HEK293 (cell line): ENCODE results near the gene KIF14.

ENCODE experiments used
- BCL11B ChIP-seq: fragments of 450-650 bp; formaldehyde crosslinking; IDR thresholded peaks from 2 replicates; pipeline ENCODE4 v1.5.1; 2016; ENCODE audit warnings: low read depth, missing biosample characterization, missing genetic modification characterization
- EGR2 ChIP-seq: fragments of 450-650 bp; formaldehyde crosslinking; IDR thresholded peaks from 2 replicates; pipeline ENCODE4 v1.5.1; 2016; ENCODE audit warnings: low read depth, missing biosample characterization, missing genetic modification characterization
- FEZF1 ChIP-seq: fragments of 450-650 bp; formaldehyde crosslinking; IDR thresholded peaks from 2 replicates; pipeline ENCODE4 v1.5.1; 2016; ENCODE audit warnings: missing biosample characterization, missing genetic modification characterization
- GLI2 ChIP-seq: fragments of 450-650 bp; formaldehyde crosslinking; IDR thresholded peaks from 2 replicates; pipeline ENCODE4; 2017; ENCODE audit warnings: missing biosample characterization, missing genetic modification characterization, low read depth, borderline replicate concordance
- GLI4 ChIP-seq: fragments of 450-650 bp; formaldehyde crosslinking; IDR thresholded peaks from 2 replicates; pipeline ENCODE4 v1.5.1; 2016; ENCODE audit warnings: missing biosample characterization, missing genetic modification characterization
- IKZF3 ChIP-seq: fragments of 450-650 bp; IDR thresholded peaks from 2 replicates; pipeline ENCODE4 v1.5.0; 2018; ENCODE audit warnings: missing biosample characterization, mild to moderate bottlenecking, missing genetic modification characterization, moderate library complexity
- INSM2 ChIP-seq: fragments of 450-650 bp; formaldehyde crosslinking; IDR thresholded peaks from 2 replicates; pipeline ENCODE4 v1.5.1; 2016; ENCODE audit warnings: missing biosample characterization, missing genetic modification characterization
- MYNN ChIP-seq: fragments of 450-650 bp; formaldehyde crosslinking; IDR thresholded peaks from 2 replicates; pipeline ENCODE4 v1.5.1; 2016; ENCODE audit warnings: missing biosample characterization, missing genetic modification characterization, borderline replicate concordance
- PBX3 ChIP-seq: sonication (generic); formaldehyde crosslinking; IDR thresholded peaks from 2 replicates; pipeline ENCODE4 v1.8.1; 2022; ENCODE audit warnings: mild to moderate bottlenecking, moderate library complexity, missing genetic modification reagents
- SP2 ChIP-seq: fragments of 450-650 bp; formaldehyde crosslinking; IDR thresholded peaks from 2 replicates; pipeline ENCODE4 v1.5.1; 2016; ENCODE audit warnings: missing biosample characterization, missing genetic modification characterization
- ZBTB1 ChIP-seq: fragments of 450-650 bp; formaldehyde crosslinking; IDR thresholded peaks from 2 replicates; pipeline ENCODE4 v1.5.1; 2016; ENCODE audit warnings: missing biosample characterization, missing genetic modification characterization
- ZBTB17 ChIP-seq: fragments of 450-650 bp; formaldehyde crosslinking; IDR thresholded peaks from 2 replicates; pipeline ENCODE4 v1.5.1; 2016; ENCODE audit warnings: missing biosample characterization, missing genetic modification characterization
- ZBTB8A ChIP-seq: fragments of 450-650 bp; formaldehyde crosslinking; IDR thresholded peaks from 2 replicates; pipeline ENCODE4 v1.5.1; 2016; ENCODE audit warnings: missing biosample characterization, missing genetic modification characterization
- ZEB2 ChIP-seq: fragments of 450-650 bp; formaldehyde crosslinking; IDR thresholded peaks from 2 replicates; pipeline ENCODE4 v1.5.1; 2016; ENCODE audit warnings: missing biosample characterization, missing genetic modification characterization
- ZNF10 ChIP-seq: fragments of 450-650 bp; formaldehyde crosslinking; IDR thresholded peaks from 2 replicates; pipeline ENCODE4 v1.5.1; 2017; ENCODE audit warnings: missing biosample characterization, missing genetic modification characterization
- ZNF146 ChIP-seq: fragments of 450-650 bp; formaldehyde crosslinking; IDR thresholded peaks from 2 replicates; pipeline ENCODE4 v1.5.1; 2016; ENCODE audit warnings: missing biosample characterization, missing genetic modification characterization
- ZNF175 ChIP-seq: fragments of 450-650 bp; formaldehyde crosslinking; IDR thresholded peaks from 2 replicates; pipeline ENCODE4 v1.5.1; 2016; ENCODE audit warnings: missing biosample characterization, missing genetic modification characterization
- ZNF184 ChIP-seq: fragments of 450-650 bp; IDR thresholded peaks from 2 replicates; pipeline ENCODE4 v1.5.1; 2018; ENCODE audit warnings: missing biosample characterization, mild to moderate bottlenecking, missing genetic modification characterization
- ZNF23 ChIP-seq: fragments of 450-650 bp; formaldehyde crosslinking; IDR thresholded peaks from 2 replicates; pipeline ENCODE4 v1.5.1; 2016; ENCODE audit warnings: missing biosample characterization, missing genetic modification characterization, borderline replicate concordance
- ZNF239 ChIP-seq: fragments of 450-650 bp; formaldehyde crosslinking; IDR thresholded peaks from 2 replicates; pipeline ENCODE4 v1.5.1; 2016; ENCODE audit warnings: missing biosample characterization, missing genetic modification characterization
- ZNF391 ChIP-seq: fragments of 450-650 bp; formaldehyde crosslinking; IDR thresholded peaks from 2 replicates; pipeline ENCODE4 v1.5.1; 2016; ENCODE audit warnings: low read depth, missing biosample characterization, missing genetic modification characterization, borderline replicate concordance
- ZNF449 ChIP-seq: fragments of 450-650 bp; formaldehyde crosslinking; IDR thresholded peaks from 2 replicates; pipeline ENCODE4 v1.5.1; 2017; ENCODE audit warnings: missing biosample characterization, mild to moderate bottlenecking, missing genetic modification characterization, moderate library complexity
- ZNF488 ChIP-seq: fragments of 450-650 bp; formaldehyde crosslinking; IDR thresholded peaks from 2 replicates; pipeline ENCODE4 v1.5.1; 2016; ENCODE audit warnings: missing biosample characterization, missing genetic modification characterization
- ZNF529 ChIP-seq: fragments of 450-650 bp; formaldehyde crosslinking; IDR thresholded peaks from 2 replicates; pipeline ENCODE4 v1.5.1; 2017; ENCODE audit warnings: missing genetic modification characterization, missing biosample characterization; ENCODE audit not compliant: insufficient replicate concordance
- ZNF639 ChIP-seq: fragments of 450-650 bp; formaldehyde crosslinking; IDR thresholded peaks from 2 replicates; pipeline ENCODE4 v1.5.1; 2016; ENCODE audit warnings: missing biosample characterization, missing genetic modification characterization
- ZNF660 ChIP-seq: fragments of 450-650 bp; IDR thresholded peaks from 2 replicates; pipeline ENCODE4 v1.5.1; 2018; ENCODE audit warnings: missing biosample characterization, mild to moderate bottlenecking, missing genetic modification characterization
- ZNF692 ChIP-seq: fragments of 450-650 bp; formaldehyde crosslinking; IDR thresholded peaks from 2 replicates; pipeline ENCODE4 v1.5.1; 2016; ENCODE audit warnings: missing biosample characterization, missing genetic modification characterization
- ZNF707 ChIP-seq: fragments of 450-650 bp; formaldehyde crosslinking; IDR thresholded peaks from 2 replicates; pipeline ENCODE4 v1.5.1; 2016; ENCODE audit warnings: missing biosample characterization, missing genetic modification characterization
- ZNF785 ChIP-seq: fragments of 450-650 bp; formaldehyde crosslinking; IDR thresholded peaks from 2 replicates; pipeline ENCODE4 v1.5.1; 2016; ENCODE audit warnings: missing biosample characterization, missing genetic modification characterization
- ZNF843 ChIP-seq: fragments of 450-650 bp; formaldehyde crosslinking; IDR thresholded peaks from 2 replicates; pipeline ENCODE4 v1.5.1; 2016; ENCODE audit warnings: missing biosample characterization, missing genetic modification characterization

Gene KIF14

GRCh38 chr1:200669314-200670241, 49.0 kb upstream of the KIF14 start, which contains the start of gene DDX59 (continued):
- TF ChIP-seq ZNF391 (tag by site-specific recombination) (peak; percentile 81; the same call in 1 of the 2 replicates), MYNN (no peak), ZNF785 (tag by site-specific recombination) (0 out of 2 replicates have a peak, but pooled peaks have one; percentile 46), EGR2 (peak; percentile 91), ZNF692 (tag by site-specific recombination) (peak; percentile 95), ZNF175 (tag by site-specific recombination) (no peak), ZNF529 (tag by site-specific recombination) (no peak), ZNF184 (tag by site-specific recombination) (0 out of 2 replicates have a peak, but pooled peaks have one; percentile 16), IKZF3 (tag by site-specific recombination) (peak; percentile 96), FEZF1 (tag by site-specific recombination) (0 out of 2 replicates have a peak, but pooled peaks have one; percentile 6), ZNF146 (tag by site-specific recombination) (peak; percentile 22; the same call in 1 of the 2 replicates), INSM2 (tag by site-specific recombination) (peak; percentile 45; the same call in 1 of the 2 replicates), GLI4 (tag by site-specific recombination) (peak; percentile 52; the same call in 1 of the 2 replicates), BCL11B (tag by site-specific recombination) (no peak), ZBTB1 (tag by site-specific recombination) (peak; percentile 82; the same call in 1 of the 2 replicates), ZBTB8A (tag by site-specific recombination) (peak; percentile 99), ZEB2 (tag by site-specific recombination) (peak; percentile 86; the same call in 1 of the 2 replicates), SP2 (tag by site-specific recombination) (peak; percentile 88), ZNF449 (tag by site-specific recombination) (peak; percentile 30), ZNF843 (tag by site-specific recombination) (peak; percentile 71), GLI2 (tag by site-specific recombination) (no peak), ZNF488 (tag by site-specific recombination) (no peak), ZNF639 (peak; percentile 14; the same call in 1 of the 2 replicates), ZNF239 (0 out of 2 replicates have a peak, but pooled peaks have one; percentile 56), PBX3 (CRISPR knock-in tag) (peak; percentile 65; the same call in 1 of the 2 replicates), ZNF23 (tag by site-specific recombination) (no peak), ZBTB17 (tag by site-specific recombination) (peak; percentile 83), ZNF707 (no peak), ZNF660 (tag by site-specific recombination) (peak; percentile 75), ZNF10 (peak; percentile 66; the same call in 1 of the 2 replicates)
